ENCODE measurements around the gene ATP2C2.
A peak's percentile ranks its signal among the peaks of the same experiment; 100 is the strongest.

The ATP2C2 gene

DNA sequence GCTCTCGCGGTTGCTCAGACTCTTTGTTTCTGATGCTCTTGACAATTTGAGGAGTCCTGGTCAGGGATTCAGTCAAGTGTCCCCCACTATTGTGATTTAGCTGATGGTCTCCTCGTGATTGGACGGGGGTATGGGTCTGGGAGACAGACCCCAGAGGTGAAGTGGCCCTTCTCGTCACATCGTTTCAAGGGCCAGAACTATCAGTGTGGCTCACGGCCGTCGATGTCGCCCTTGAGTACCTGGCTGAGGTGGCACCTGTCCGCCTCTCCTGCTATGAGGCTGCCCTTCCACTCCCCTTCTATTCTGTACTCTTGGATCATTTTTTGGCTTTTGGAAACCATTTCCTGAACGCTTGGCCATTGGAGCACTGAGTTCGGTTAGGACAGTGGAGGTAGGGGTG, 143.5 kb downstream of the ATP2C2 start:
- TF ChIP-seq, protein P1, sequence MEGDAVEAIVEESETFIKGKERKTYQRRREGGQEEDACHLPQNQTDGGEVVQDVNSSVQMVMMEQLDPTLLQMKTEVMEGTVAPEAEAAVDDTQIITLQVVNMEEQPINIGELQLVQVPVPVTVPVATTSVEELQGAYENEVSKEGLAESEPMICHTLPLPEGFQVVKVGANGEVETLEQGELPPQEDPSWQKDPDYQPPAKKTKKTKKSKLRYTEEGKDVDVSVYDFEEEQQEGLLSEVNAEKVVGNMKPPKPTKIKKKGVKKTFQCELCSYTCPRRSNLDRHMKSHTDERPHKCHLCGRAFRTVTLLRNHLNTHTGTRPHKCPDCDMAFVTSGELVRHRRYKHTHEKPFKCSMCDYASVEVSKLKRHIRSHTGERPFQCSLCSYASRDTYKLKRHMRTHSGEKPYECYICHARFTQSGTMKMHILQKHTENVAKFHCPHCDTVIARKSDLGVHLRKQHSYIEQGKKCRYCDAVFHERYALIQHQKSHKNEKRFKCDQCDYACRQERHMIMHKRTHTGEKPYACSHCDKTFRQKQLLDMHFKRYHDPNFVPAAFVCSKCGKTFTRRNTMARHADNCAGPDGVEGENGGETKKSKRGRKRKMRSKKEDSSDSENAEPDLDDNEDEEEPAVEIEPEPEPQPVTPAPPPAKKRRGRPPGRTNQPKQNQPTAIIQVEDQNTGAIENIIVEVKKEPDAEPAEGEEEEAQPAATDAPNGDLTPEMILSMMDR (IDR thresholded peaks at IDR 0.05; ENCODE audit: low read depth, low read length, missing control alignments): no peak
- Histone ChIP-seq H3K36me3 (replicated peaks) (no peaks in the 10 kb centered on the region), H3K27me3 (replicated peaks) (no peaks in the 10 kb centered on the region), H3K4me3 (ENCODE audit: low read depth, low read length) (no peak overlapping the region), H3K27ac (no peak overlapping the region)
- in situ Hi-C loops (cut with HindIII; ENCODE audit: low pct_ligation_motif_present, low sequenced_read_pairs): no loop called here
- DNase-seq: no peak

DNA sequence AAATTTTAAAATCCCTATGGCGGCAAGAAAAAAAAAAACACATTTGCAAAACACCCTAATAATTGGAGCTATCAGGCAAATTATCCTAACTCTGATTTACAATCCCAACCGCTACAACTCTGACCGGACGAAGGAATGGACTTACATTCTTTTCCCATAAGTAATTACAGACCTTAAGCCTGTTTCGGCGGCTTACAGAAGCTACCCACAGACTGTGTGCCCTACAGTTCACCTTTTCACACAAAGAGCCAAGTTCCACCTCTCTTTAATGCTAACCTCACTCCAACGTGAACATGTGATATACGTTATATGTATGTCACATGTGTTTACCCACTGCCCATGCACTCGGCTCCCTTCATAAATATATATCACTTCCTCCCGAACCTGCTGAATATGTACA, 144.8 kb downstream of the ATP2C2 start:
- TF ChIP-seq, protein P1 (IDR thresholded peaks at IDR 0.05; ENCODE audit: low read depth, low read length, missing control alignments): no peak
- peak; percentile 77 for DNase-seq

DNA sequence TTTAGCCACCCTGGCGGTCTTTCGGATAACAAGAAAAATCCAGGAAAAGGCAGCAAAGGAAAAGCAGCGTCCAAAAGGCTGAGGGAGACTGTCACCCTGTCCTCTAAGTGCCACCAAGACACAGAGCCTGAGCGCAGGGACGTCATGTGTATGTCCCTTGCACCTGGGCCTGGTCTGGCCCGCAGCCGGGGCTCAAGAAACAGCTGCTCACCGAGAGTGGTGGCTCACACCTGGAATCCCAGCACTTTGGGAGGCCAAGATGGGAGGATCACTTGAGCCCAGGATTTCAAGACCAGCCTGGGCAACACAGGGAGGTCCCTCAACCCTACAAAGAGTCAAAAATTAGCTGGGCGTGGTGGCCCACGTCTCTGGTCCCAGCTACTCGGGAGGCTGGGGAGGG, 145.3 kb downstream of the ATP2C2 start:
- TF ChIP-seq, protein P1 (IDR thresholded peaks at IDR 0.05; ENCODE audit: low read depth, low read length, missing control alignments): no peak
- no peak overlapping the region for H3K4me3 ChIP-seq (ENCODE audit: low read depth, low read length)
- no peaks in the 10 kb centered on the region for H3K27me3 ChIP-seq (replicated peaks)
- no peaks in the 10 kb centered on the region for H3K36me3 ChIP-seq (replicated peaks)
- H3K27ac ChIP-seq: peak overlapping the region; percentile 19
- no peak for DNase-seq
- in situ Hi-C loops (cut with HindIII; ENCODE audit: low pct_ligation_motif_present, low sequenced_read_pairs): no loop called here

More for the DNA sequence above, 144.8 kb downstream of the ATP2C2 start:
- no peaks in the 10 kb centered on the region for H3K27me3 ChIP-seq (replicated peaks)
- H3K36me3 ChIP-seq (replicated peaks): no peaks in the 10 kb centered on the region
- in situ Hi-C loops (cut with HindIII; ENCODE audit: low pct_ligation_motif_present, low sequenced_read_pairs): no loop called here
- peak overlapping the region; percentile 19 for H3K27ac ChIP-seq
- H3K4me3 ChIP-seq (ENCODE audit: low read depth, low read length): no peak overlapping the region

Data from brain microvascular endothelial cell (primary cell).